GM19452 (cell line): ENCODE measurements around the gene TTBK2.

Source experiments
- ATAC-seq: cut with Tn5 transposase; IDR thresholded peaks from one replicate; pipeline ENCODE4 v1.9.1; 2021; ENCODE audit not compliant: unreplicated experiment

TTBK2 gene

GRCh38 chr15:42730135-42730534 is 190.4 kb downstream of the TTBK2 start:
- no peak for ATAC-seq

GRCh38 chr15:42729409-42729808 is 191.2 kb downstream of the TTBK2 start:
- no peak for ATAC-seq

GRCh38 chr15:42728972-42729371 is 191.6 kb downstream of the TTBK2 start:
- no peak for ATAC-seq

- no peak for ATAC-seq
Observed at GRCh38 chr15:42728560-42728959, 192.0 kb downstream of the TTBK2 start.

- no peak for ATAC-seq
Observed at GRCh38 chr15:42727750-42728381, 192.7 kb downstream of the TTBK2 start.

- no peak for ATAC-seq
Observed at GRCh38 chr15:42726114-42726513, 194.5 kb downstream of the TTBK2 start.

GRCh38 chr15:42725331-42725903 is 195.2 kb downstream of the TTBK2 start:
- ATAC-seq = no peak

GRCh38 chr15:42724276-42724675 is 196.3 kb downstream of the TTBK2 start:
- ATAC-seq = no peak

- no peak for ATAC-seq
Observed at GRCh38 chr15:42723068-42723467, 197.5 kb downstream of the TTBK2 start.

- ATAC-seq = no peak
Observed at GRCh38 chr15:42721916-42722315, 198.7 kb downstream of the TTBK2 start.

GRCh38 chr15:42721016-42721415 is 199.6 kb downstream of the TTBK2 start:
- no peak for ATAC-seq

GRCh38 chr15:42720071-42720470 is 200.5 kb downstream of the TTBK2 start:
- no peak for ATAC-seq

- ATAC-seq = no peak
Observed at GRCh38 chr15:42719043-42719442, 201.5 kb downstream of the TTBK2 start.

GRCh38 chr15:42716626-42717025 is 204.0 kb downstream of the TTBK2 start:
- no peak for ATAC-seq

- no peak for ATAC-seq
Observed at GRCh38 chr15:42716125-42716524, 204.5 kb downstream of the TTBK2 start.

GRCh38 chr15:42712584-42712983 is 208.0 kb downstream of the TTBK2 start:
- no peak for ATAC-seq

GRCh38 chr15:42711746-42712145 is 208.8 kb downstream of the TTBK2 start:
- no peak for ATAC-seq

GRCh38 chr15:42710662-42711061 is 209.9 kb downstream of the TTBK2 start:
- no peak for ATAC-seq

GRCh38 chr15:42707873-42708544 is 212.6 kb downstream of the TTBK2 start:
- ATAC-seq = no peak

GRCh38 chr15:42707068-42707467 is 213.5 kb downstream of the TTBK2 start:
- ATAC-seq = no peak

GRCh38 chr15:42705336-42705735 is 215.2 kb downstream of the TTBK2 start:
- ATAC-seq = no peak

- no peak for ATAC-seq
Observed at GRCh38 chr15:42704492-42704926, 216.1 kb downstream of the TTBK2 start.
